WI38 (cell line): Measurements from ENCODE around the gene LETM1.

Experiments
- H3K4me3 ChIP-seq: 2 replicates; pipeline ENCODE4 v1.5.1; 2011; ENCODE audit warnings: low read depth, mild to moderate bottlenecking, control low read depth, low read length
- CTCF ChIP-seq: IDR thresholded peaks from 2 replicates; pipeline ENCODE4 v1.5.1; 2012; ENCODE audit warnings: low read depth, mild to moderate bottlenecking, control low read depth, low read length

The LETM1 gene

GRCh38 chr4:1784789-1785591 is 71.0 kb downstream of the LETM1 start:
- no peak for TF ChIP-seq CTCF
- no peak overlapping the region for H3K4me3 ChIP-seq

DNA sequence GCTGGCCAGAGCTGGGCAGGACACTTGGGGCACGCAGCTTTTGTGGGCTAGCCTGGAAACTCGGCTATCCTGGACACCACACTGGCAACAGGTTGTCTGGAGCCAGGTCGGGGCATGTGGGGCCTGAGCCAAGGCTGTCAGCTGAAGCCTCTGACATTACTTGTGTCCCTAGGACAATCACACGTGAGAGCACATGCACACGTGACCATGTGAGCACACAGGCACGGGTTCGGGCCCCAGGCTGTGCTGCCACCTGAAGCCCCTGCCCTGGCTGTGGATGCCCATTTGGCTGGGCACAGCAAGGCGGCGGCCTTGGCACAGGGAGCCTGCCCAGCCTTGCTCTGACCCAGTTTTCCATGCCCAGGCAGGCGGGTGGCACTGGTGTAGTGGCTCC is 71.6 kb downstream of the LETM1 start:
- no peak overlapping the region for H3K4me3 ChIP-seq
- no peak for TF ChIP-seq CTCF

GRCh38 chr4:1783970-1784369 is 72.0 kb downstream of the LETM1 start:
- no peak overlapping the region for H3K4me3 ChIP-seq
- TF ChIP-seq CTCF, result no peak

- H3K4me3 ChIP-seq, result no peak overlapping the region
- no peak for TF ChIP-seq CTCF
These were observed 72.9 kb downstream of the LETM1 start for GRCh38 chr4:1783015-1783414.

- no peak for TF ChIP-seq CTCF
- no peak overlapping the region for H3K4me3 ChIP-seq
These were observed 75.5 kb downstream of the LETM1 start for GRCh38 chr4:1780435-1780834.

- no peak for TF ChIP-seq CTCF
- no peak overlapping the region for H3K4me3 ChIP-seq
These were observed 76.2 kb downstream of the LETM1 start for GRCh38 chr4:1779588-1780382.
